Right lobe of liver (tissue), 4 donors: ENCODE data around the gene SLC37A1.

Source experiments
- CTCF ChIP-seq, 4 donors: fragments of 200-600 bp in 3 of 4; fragments of 450-650 bp in 1 of 4; IDR thresholded peaks; one replicate each; pipeline versions ENCODE4 v1.5.1 to v1.8.0; 2016 to 2022; ENCODE audit warnings: antibody characterized with exemption in 4 of 4, mild to moderate bottlenecking in 2 of 4
- POLR2A ChIP-seq: fragments of 450-650 bp; IDR thresholded peaks from one replicate; pipeline ENCODE4 v1.6.1; 2017; ENCODE audit warnings: antibody characterized with exemption, mild to moderate bottlenecking
- donor health status: DM: no; HTN: no; CAD: no.
- donor health status: DM: no; HTN: no; CAD: no.
- donor health status: DM: no; HTN: yes; CAD: no.

- TF ChIP-seq CTCF (IDR thresholded peaks at IDR 0.05) (no peak), POLR2A (no peak)
Measured at GRCh38 chr21:42616446-42616845, 102.8 kb downstream of the SLC37A1 start.
